Testis (tissue), 5 donors: Measurements from ENCODE around the gene HERPUD2. TPM values are rescaled to one million over a fixed set of nuclear protein-coding genes. Genes with fewer than 3 reads are reported as not detected.
A peak's percentile ranks its signal among the peaks of the same experiment; 100 is the strongest.

Experiments used
- DNase-seq: peaks from one replicate; pipeline ENCODE4 v3.0.0-alpha.2; 2019
- H3K27ac ChIP-seq, 2 donors: fragments of 200-600 bp; sonication (generic); one replicate each; pipeline ENCODE4 v1.5.1; 2019
- H3K27me3 ChIP-seq: fragments of 200-600 bp; sonication (generic); one replicate; pipeline ENCODE4 v1.5.1; 2019
- H3K36me3 ChIP-seq: fragments of 200-600 bp; sonication (generic); one replicate; pipeline ENCODE4 v1.5.1; 2017; ENCODE audit warnings: low read depth; ENCODE audit errors: missing control alignments
- H3K4me1 ChIP-seq: fragments of 200-600 bp; sonication (generic); one replicate; pipeline ENCODE4 v1.5.1; 2019
- H3K4me3 ChIP-seq, 2 donors: fragments of 200-600 bp; sonication (generic); one replicate each; pipeline ENCODE4 v1.5.1; 2017 to 2019
- H3K9me3 ChIP-seq: fragments of 200-600 bp; sonication (generic); one replicate; pipeline ENCODE4 v1.5.1; 2017
- CTCF ChIP-seq, 3 experiments: fragments of 450-650 bp in 2 of 3; fragments of 200-600 bp in 1 of 3; sonication (generic) in 1 of 3; IDR thresholded peaks; one replicate each; pipeline ENCODE4 v1.5.1; 2016 to 2019; ENCODE audit warnings: antibody characterized with exemption in 3 of 3, mild to moderate bottlenecking in 2 of 3, moderate library complexity in 1 of 3
- POLR2A ChIP-seq: fragments of 450-650 bp; IDR thresholded peaks from one replicate; pipeline ENCODE4 v1.6.1; 2017; ENCODE audit warnings: antibody characterized with exemption, mild to moderate bottlenecking, moderate library complexity
- WGBS, 2 donors: methylation state at CpG; one replicate each; pipeline ENCODE4 v1.1.5; 2018; 5-methylcytosine and 5-hydroxymethylcytosine counted together
- intact Hi-C: fragments of 100-400 bp; cut with DNase I; formaldehyde crosslinking; loops from one replicate; pipeline ENCODE4 v1.15.1; 2023; ENCODE audit warnings: low total_unique reads
- long read RNA-seq, 2 donors: transcript quantifications; one replicate each; lab custom pipeline, GENCODE V29; 2026
- polyA plus RNA-seq: library from polyadenylated mRNA; stranded (reverse); fragments of 350-450 nt; fragmentation: Illumina TruSeq; extraction: RNeasy Lipid Tissue Mini Kit (QIAGEN cat#74804); gene quantifications from one replicate; pipeline ENCODE4 v1.2.3, GENCODE V29; 2014; ENCODE audit warnings: low read depth, low replicate concordance; ENCODE audit not compliant: insufficient read depth
- total RNA-seq, 2 donors: library from RNA; depleted of rRNA; stranded (reverse); fragments of >200 nt; gene quantifications; one replicate each; pipeline ENCODE4 v1.2.3, GENCODE V29; 2016

HERPUD2 gene
- total RNA-seq: 10 to 100 TPM; 63.5 to 78.4 TPM
- 51.7 TPM for polyA plus RNA-seq
- long read RNA-seq, donor 1, partial matches to known transcripts: 0 of 2 reads
- long read RNA-seq, donor 1, other reads (novel, unspliced or antisense): 0 of 2 reads
- long read RNA-seq, donor 2, partial matches to known transcripts: 0 of 2 reads
- long read RNA-seq, donor 2, other reads (novel, unspliced or antisense): 0 of 2 reads

GRCh38 chr7:35694784-35695472, at the start of gene HERPUD2:
Gene HERPUD2 (minus strand): TSS chr7:35695135. CDS start chr7:35694330, 805 bp downstream.
- Histone ChIP-seq H3K27me3 (no peaks in the 10 kb centered on the region), H3K27ac (peak within 1 kb of the TSS; percentile 94 to 96), H3K36me3 (no peaks in the 10 kb centered on the region), H3K9me3 (no peaks in the 10 kb centered on the region), H3K4me1 (peaks cover 26% of the 10 kb centered on the region), H3K4me3 (peak within 1 kb of the TSS; percentile 95 to 97)
- peak; percentile 83 for TF ChIP-seq POLR2A
- no peak for TF ChIP-seq CTCF (IDR thresholded peaks at IDR 0.05)
- intact Hi-C loops: no loop called here
- 0 to 1% methylated on average over 5 to 68 of the region's 68 CpGs for WGBS, 2 donors
- DNase-seq: peak; percentile 97

DNA sequence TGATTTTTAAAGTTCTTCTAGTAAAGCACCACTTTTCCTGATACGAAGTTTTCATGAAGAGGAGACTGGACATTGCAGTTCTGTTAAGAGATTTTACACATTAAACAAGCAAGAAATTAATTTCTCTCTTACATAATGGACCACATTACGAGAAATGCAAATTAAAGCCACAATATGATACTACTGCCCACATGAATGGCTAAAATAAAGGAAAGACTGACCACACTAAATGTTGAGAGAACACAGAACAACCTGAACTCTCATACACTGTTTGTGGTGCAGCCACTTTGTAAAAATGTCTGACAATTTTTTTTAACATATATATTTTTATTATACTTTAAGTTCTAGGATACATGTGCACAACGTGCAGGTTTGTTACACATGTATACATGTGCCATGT, 44.0 kb upstream of the HERPUD2 start:
- Histone ChIP-seq H3K9me3 (no peaks in the 10 kb centered on the region), H3K27me3 (no peaks in the 10 kb centered on the region), H3K36me3 (no peaks in the 10 kb centered on the region), H3K4me3 (no peak overlapping the region), H3K4me1 (no peaks in the 10 kb centered on the region), H3K27ac (no peak overlapping the region)
- no peak for DNase-seq
- WGBS, 2 donors: 89 to 94% methylated on average over 3 of the region's 3 CpGs
- TF ChIP-seq CTCF (IDR thresholded peaks at IDR 0.05) (no peak), POLR2A (no peak)
- intact Hi-C loops: no loop called here

GRCh38 chr7:35736725-35737124, 41.8 kb upstream of the HERPUD2 start:
- WGBS, 2 donors: 76 to 88% methylated on average over 1 of the region's 1 CpG
- no peaks in the 10 kb centered on the region for H3K36me3 ChIP-seq
- no peak overlapping the region for H3K4me3 ChIP-seq
- H3K27ac ChIP-seq: no peak overlapping the region
- no peak for DNase-seq
- intact Hi-C loops: no loop called here
- H3K9me3 ChIP-seq: no peaks in the 10 kb centered on the region
- H3K27me3 ChIP-seq: no peaks in the 10 kb centered on the region
- no peak for TF ChIP-seq CTCF (IDR thresholded peaks at IDR 0.05)
- no peak for TF ChIP-seq POLR2A
- no peaks in the 10 kb centered on the region for H3K4me1 ChIP-seq

DNA sequence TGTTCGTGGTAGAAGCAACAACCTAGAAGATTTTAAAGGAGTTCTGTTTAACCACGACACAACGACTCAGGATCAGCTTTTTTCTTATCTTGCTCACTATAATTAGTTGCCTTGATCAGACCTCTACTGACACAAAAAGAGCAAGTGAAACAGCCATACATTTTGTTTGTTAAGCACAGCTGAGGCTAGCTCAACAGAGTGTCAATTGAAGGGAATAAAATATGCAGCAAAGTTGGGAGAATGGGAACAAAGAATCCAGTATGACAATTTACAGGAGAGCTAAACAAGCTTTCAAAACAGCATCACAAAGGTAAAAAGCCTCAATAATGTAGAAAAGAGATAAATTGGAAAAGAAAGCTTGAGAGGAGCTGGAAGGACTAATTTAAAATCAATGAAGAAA, 40.5 kb upstream of the HERPUD2 start:
- Histone ChIP-seq H3K27ac (no peak overlapping the region), H3K4me3 (no peak overlapping the region), H3K27me3 (no peaks in the 10 kb centered on the region), H3K4me1 (no peaks in the 10 kb centered on the region), H3K9me3 (no peaks in the 10 kb centered on the region), H3K36me3 (no peaks in the 10 kb centered on the region)
- no peak for DNase-seq
- WGBS, 2 donors: 67 to 84% methylated on average over 3 of the region's 3 CpGs
- TF ChIP-seq POLR2A (no peak), CTCF (IDR thresholded peaks at IDR 0.05) (no peak)
- intact Hi-C loops: no loop called here
